Endothelial cell of umbilical vein (primary cell): ENCODE results near the gene AOC2.
"Not testable (repeated sequence)": the region's sequence is repeated elsewhere in the genome, so short reads cannot be mapped to it uniquely, and the experiment has no call there.

ENCODE experiments used
- EZH2 ChIP-seq: IDR thresholded peaks from 2 replicates; pipeline ENCODE4 v1.6.1; 2012; ENCODE audit warnings: borderline replicate concordance, low read depth, mild to moderate bottlenecking, moderate library complexity, low read length, inconsistent platforms; ENCODE audit not compliant: severe bottlenecking
- GATA2 ChIP-seq: IDR thresholded peaks from 2 replicates; pipeline ENCODE4 v1.7.0; 2011; ENCODE audit warnings: low read depth, mild to moderate bottlenecking, moderate library complexity, mixed read lengths, low read length; ENCODE audit not compliant: insufficient read length, insufficient read depth
- MAX ChIP-seq: IDR thresholded peaks from 2 replicates; pipeline ENCODE4 v1.6.1; 2011; ENCODE audit not compliant: insufficient read depth, insufficient read length
- MYC ChIP-seq: IDR thresholded peaks from one replicate; pipeline ENCODE4 v1.6.1; 2011; ENCODE audit warnings: mild to moderate bottlenecking, low read depth, low read length
- POLR2A ChIP-seq: IDR thresholded peaks from 2 replicates; pipeline ENCODE4 v1.6.1; 2012; ENCODE audit warnings: low read depth, mild to moderate bottlenecking, control low read depth, low read length
- POLR2AphosphoS5 ChIP-seq: IDR thresholded peaks from 2 replicates; pipeline ENCODE4 v1.6.1; 2012; ENCODE audit warnings: low read depth, mild to moderate bottlenecking, control low read depth, low read length, moderate library complexity; ENCODE audit not compliant: insufficient read depth
- TF ChIP-seq, protein P1 (sequence below), 2 donors: IDR thresholded peaks; 1 replicate in 1 of 2; 2 replicates in 1 of 2; pipeline ENCODE4 v1.5.1; 2011; ENCODE audit warnings: low read length in 2 of 2, mild to moderate bottlenecking in 2 of 2, moderate library complexity in 2 of 2, control low read depth in 1 of 2, inconsistent platforms in 1 of 2, low read depth in 1 of 2; ENCODE audit not compliant: insufficient read depth in 1 of 2; ENCODE audit errors: extremely low read depth in 1 of 2

DNA sequence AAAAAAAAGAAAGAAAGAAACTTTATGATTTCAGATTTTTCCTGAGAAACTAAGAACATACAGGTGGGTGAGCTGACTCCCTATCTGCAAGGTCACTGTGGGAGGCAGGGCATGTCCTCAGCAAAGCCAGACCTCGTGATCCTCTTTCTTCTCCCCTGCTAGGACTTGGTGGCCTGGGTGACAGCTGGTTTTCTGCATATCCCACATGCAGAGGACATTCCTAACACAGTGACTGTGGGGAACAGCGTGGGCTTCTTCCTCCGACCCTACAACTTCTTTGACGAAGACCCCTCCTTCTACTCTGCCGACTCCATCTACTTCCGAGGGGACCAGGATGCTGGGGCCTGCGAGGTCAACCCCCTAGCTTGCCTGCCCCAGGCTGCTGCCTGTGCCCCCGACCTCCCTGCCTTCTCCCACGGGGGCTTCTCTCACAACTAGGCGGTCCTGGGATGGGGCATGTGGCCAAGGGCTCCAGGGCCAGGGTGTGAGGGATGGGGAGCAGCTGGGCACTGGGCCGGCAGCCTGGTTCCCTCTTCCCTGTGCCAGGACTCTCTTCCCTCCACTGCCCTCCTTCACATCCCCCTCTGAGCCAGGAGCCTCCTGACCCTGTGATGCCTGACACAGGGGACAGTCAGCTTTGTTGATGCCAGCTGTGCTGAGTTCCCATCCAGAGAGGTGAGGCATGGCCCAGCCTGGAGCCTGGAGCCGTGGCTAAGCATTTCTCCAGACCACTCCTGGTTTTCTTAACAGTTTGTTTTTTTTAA lies 29.7 kb downstream of the AOC2 start:
- not testable (repeated sequence) for TF ChIP-seq POLR2AphosphoS5, POLR2A, EZH2, MAX, GATA2, MYC
- TF ChIP-seq, protein P1, sequence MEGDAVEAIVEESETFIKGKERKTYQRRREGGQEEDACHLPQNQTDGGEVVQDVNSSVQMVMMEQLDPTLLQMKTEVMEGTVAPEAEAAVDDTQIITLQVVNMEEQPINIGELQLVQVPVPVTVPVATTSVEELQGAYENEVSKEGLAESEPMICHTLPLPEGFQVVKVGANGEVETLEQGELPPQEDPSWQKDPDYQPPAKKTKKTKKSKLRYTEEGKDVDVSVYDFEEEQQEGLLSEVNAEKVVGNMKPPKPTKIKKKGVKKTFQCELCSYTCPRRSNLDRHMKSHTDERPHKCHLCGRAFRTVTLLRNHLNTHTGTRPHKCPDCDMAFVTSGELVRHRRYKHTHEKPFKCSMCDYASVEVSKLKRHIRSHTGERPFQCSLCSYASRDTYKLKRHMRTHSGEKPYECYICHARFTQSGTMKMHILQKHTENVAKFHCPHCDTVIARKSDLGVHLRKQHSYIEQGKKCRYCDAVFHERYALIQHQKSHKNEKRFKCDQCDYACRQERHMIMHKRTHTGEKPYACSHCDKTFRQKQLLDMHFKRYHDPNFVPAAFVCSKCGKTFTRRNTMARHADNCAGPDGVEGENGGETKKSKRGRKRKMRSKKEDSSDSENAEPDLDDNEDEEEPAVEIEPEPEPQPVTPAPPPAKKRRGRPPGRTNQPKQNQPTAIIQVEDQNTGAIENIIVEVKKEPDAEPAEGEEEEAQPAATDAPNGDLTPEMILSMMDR (IDR thresholded peaks at IDR 0.05; ENCODE audit: extremely low read depth in 1 of 2, insufficient read depth in 1 of 2, low read depth in 1 of 2, low read length in 2 of 2): not testable (repeated sequence)
